Erythroblast (primary cell): ENCODE measurements around the gene COBL.

Experiments
- GATA1 ChIP-seq: IDR thresholded peaks from 2 replicates; pipeline ENCODE4 v1.6.1; 2011; ENCODE audit warnings: low read depth, mild to moderate bottlenecking, control low read depth, low read length, moderate library complexity
- POLR2A ChIP-seq: IDR thresholded peaks from 2 replicates; pipeline ENCODE4 v1.6.1; 2011; ENCODE audit warnings: mild to moderate bottlenecking, low read length

GRCh38 chr7:51006483-51007235 is 309.9 kb downstream of the COBL start:
- TF ChIP-seq POLR2A (no peak), GATA1 (no peak)
